A204.1 (cell line): ENCODE results near the gene CCDC182.

Experiments
- FAIRE-seq: peaks from 2 replicates; lab custom pipeline; 2012; peaks lifted over from hg19 to GRCh38; lab: Jason Lieb, UNC

The CCDC182 gene

GRCh38 chr17:57726838-57727237 is 18.3 kb downstream of the CCDC182 start:
- no peak for FAIRE-seq

DNA sequence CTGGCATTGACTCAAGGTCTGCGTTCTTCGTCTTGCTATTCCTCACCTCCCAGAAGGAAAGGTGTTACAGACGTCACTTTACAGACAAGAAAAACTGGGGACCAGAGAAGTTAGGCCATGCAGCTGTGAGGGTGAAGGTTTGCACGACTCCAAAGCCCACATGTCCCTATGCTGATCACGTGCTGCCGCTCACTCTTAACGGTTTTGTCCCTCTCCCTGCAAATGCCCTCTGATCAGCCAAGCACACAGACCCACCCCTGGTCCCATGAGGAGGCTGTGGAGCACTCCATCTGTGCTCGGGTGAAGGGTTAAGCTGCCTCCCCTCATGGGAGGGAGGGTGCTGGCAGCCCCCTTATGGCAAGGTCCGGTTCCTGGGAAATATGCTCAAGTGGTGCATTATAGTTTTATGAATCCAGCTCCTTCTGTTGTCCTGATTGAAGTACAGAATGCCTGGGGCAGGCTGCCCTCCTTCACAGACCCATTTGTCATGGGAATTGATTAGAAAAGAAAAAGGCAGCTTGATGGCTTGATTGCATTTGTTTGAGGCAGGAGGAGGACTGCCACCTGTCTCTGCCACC is 18.8 kb downstream of the CCDC182 start:
- no peak for FAIRE-seq

- no peak for FAIRE-seq
Observed at GRCh38 chr17:57724729-57725125, 20.4 kb downstream of the CCDC182 start.

DNA sequence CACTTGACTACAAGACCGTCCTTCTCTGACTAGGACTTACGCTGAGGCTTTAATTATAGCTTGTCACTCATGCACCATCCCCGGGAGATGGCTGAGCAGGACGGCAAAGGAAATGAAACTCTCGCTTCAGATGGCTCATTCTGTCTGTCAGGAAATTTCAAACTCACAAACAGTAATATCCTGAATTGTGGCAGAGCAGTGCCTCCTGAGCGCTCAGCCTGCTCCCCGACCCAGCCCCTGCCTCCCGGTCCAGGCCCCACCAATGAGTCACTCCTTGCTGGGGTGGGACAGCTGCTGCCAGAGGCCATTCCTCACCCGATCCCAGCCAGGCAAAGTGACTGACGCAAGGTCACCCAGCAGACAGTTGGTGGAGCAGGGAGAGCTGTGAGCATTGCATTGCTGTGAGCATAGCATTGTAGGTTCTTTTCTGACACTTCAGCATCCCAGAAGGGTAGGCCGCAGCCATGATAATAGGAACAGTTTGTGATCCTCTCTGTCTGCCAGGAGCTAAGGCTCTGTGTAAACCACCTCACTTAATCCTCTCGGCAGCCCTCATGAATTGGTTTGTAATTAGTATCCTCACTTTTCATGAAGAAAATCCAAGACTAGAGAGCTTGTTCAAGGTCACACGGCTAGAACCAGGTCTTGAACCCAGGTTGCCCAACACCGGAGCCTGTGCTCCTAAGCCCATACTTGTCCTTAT is 20.9 kb downstream of the CCDC182 start:
- FAIRE-seq: no peak

GRCh38 chr17:57723427-57724025 is 21.6 kb downstream of the CCDC182 start:
- FAIRE-seq: no peak

DNA sequence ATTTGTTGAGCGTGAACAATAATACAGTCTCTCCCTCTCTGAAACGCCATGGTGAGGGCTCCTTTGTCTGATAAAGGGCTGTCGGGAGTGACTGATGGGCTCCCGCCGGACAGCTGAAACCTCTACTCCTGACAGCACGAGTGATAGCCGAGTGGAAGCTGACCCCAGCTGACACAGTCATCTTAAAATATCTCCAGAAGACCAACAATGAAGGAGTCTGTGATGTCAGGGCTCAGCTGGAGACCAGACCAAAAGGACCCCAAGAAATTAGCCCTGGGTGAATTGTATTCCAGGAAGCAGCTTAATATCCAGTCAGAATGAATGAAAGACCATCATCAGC is 22.4 kb downstream of the CCDC182 start:
- no peak for FAIRE-seq

DNA sequence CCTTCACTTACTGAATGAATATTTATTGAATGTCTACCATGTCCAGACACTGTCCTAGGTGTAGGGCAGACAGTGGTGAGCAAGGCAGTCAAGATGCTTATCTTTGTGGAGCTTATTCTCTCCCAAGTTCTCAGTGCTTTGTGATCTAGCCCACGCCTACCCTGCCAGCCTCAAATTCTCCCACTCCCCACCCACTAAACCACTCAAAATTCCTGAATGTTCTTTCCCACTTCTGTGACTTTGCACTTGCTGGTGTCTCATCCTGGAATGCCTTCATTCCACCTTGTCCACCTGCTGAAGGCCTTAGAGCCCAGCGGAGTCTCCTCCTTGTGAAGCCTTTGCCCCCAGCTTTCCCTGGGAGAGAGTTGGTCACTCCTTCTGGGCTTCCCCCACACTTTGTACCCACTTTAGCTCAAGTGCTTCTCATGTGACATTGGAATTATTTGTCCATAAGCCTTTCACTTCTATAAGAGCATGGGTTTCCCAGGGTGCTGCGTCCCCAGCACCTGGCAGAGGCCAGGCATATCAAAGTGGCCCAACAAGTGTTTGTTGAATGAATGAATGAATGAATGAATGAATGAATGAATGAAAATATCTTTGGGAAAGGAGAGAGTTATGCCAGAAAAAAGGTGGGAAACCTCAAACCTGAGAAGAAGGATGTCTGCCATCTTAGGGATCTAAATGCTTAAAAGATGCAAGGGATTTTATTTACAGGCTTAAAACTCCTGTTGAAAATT is 23.0 kb downstream of the CCDC182 start:
- FAIRE-seq: no peak

DNA sequence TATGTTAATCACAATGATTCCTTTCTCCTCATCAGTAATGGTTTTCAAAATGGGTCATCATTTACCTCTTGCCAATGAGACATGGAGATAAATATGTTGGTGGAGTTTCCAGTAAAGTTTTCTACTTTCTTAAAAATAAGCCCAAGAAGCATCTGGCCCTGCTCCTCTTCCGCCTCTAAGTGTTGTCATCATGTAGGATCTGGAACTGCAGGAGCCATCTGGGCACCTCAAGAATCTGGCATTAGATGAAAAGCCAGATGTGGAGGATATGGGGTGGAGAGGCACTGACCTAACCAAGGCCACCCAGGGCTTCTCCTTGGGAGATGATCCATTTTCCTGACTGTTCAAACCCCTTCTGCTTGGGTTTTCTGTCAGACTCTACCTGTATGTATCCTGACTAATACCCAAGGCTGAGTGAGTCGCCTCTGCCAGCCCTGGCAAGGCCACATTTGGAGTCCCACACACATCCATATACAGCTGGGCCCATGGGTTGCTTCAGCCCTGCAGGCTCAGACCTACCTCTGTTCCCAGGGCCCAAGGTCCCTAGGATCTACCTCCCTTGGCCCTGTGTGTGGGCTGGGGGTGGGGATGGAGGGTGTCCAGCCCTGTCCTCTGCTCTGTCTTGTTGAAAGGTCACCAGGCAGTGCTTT is 24.6 kb downstream of the CCDC182 start:
- FAIRE-seq: no peak

DNA sequence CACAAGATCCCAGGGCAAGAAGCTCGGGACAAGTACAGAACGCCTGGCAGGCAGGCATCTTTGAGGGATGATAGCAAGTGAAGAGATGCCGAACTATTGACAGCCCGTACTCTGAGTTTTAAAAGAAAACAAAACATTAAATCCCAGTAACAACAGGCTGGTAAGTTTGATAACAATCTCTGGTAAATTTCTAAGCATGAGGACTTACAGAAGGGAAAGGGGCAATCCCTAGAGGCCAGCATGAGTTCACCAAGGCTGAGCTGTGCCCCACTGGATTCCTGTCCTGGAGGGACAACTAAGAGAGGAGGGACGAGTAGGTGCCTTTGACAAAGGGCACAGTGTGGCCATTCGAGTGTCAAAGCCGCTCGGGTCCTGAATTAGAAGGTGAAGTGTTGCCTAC is 26.2 kb downstream of the CCDC182 start:
- FAIRE-seq: no peak

GRCh38 chr17:57715981-57716380 is 29.1 kb downstream of the CCDC182 start:
- no peak for FAIRE-seq

DNA sequence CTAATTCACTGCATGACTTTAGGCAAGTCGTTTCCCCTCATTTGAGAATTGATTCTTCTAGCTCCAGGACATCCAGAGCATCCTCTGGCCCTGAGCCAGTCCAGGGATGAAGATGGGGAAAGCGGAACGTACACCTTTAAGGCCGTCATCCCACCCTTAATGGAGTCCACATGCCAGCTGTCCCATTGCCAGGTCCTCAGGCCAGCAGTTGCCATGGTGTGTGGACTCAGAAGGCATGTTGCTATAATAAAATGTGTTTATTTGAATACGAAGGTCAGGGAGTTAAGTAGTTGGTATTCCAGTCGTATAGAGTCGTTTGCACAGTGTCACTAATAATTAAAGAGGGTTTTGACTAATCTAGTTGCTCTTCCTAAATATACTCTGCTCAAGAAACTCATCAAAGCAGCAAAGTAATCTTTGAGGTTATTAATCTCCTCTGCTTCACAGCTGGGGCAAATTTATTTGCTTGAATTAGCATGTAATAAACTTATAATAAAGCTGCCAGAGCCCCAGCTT is 30.4 kb downstream of the CCDC182 start:
- no peak for FAIRE-seq

DNA sequence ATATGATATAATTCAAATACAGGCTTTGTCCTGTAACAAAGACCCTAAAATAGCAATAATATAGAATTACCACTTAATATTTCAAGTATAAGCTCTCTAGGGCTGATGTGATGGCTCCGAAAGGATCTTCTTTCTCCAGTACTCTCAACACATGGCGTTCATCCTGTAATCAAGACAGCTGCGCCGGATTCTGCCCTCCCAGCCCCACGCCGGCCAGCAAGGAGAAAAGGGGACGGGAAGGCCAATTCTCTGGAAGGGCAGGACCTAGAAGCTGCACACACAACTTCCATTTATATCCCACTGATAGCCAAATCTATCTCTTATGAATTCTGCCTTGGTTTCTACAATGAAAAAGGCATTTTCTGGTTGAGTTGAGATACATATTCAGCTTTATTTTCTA is 32.0 kb downstream of the CCDC182 start:
- no peak for FAIRE-seq

DNA sequence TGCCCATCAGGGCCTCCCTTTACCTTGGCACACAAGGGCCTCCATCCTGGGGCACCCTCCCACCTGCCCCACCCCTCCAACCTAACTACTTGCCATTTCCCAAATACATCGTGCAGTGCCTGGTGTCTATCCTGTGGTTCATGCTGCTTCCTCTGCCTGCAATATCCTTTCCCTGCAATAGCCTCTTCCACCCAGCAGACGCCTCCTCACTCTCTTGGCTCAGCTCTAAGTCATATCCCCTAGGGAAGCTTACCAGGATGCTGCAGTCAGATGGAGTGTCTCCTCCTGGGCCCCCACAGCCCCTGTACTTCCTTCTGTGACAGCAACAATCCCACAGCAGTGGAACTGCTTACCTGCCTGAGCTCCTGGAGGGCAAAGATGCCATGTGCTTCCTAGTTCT is 36.7 kb downstream of the CCDC182 start:
- no peak for FAIRE-seq

- FAIRE-seq: no peak
Observed at GRCh38 chr17:57707892-57708291, 37.2 kb downstream of the CCDC182 start.

GRCh38 chr17:57706761-57707160 is 38.3 kb downstream of the CCDC182 start:
- FAIRE-seq: no peak

- FAIRE-seq: no peak
Observed at GRCh38 chr17:57705921-57706695, 39.0 kb downstream of the CCDC182 start.

DNA sequence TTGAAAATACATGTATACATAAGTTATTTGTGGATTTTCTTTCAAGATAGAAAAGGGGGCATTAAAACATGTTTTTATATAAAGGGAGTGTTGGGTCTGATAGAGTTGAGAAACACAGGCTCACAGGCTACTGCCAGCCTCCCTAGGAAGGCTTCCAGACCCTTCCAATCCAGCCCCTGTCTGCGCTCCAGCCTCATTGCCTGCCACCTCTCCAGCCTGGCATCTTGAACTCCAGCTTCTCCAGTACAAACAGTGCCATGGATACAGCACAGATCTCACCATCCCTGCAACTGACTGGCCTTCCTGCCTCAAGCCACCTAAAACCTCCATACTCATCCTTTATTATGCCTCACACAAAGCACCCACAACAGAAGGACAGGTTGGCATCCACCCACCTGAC is 40.7 kb downstream of the CCDC182 start:
- FAIRE-seq: no peak

DNA sequence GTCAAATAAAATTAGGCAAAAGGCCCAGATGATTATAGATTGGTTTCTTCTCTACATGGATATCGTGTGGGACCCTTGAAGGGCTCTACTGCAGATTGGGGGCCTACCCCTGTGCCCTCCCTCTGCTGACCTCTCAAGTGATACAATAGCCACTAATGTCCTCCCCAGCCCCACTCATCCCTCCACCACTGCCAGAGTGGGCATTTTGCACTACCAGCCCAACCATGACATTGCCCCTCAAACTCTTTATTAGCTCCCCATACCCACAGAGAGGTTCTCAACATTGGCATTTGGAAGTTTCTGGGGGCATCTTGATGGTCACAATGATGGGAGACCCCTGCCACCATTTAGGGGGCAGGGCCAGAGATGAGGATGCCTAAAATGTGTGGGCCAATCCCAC is 41.8 kb downstream of the CCDC182 start:
- no peak for FAIRE-seq

DNA sequence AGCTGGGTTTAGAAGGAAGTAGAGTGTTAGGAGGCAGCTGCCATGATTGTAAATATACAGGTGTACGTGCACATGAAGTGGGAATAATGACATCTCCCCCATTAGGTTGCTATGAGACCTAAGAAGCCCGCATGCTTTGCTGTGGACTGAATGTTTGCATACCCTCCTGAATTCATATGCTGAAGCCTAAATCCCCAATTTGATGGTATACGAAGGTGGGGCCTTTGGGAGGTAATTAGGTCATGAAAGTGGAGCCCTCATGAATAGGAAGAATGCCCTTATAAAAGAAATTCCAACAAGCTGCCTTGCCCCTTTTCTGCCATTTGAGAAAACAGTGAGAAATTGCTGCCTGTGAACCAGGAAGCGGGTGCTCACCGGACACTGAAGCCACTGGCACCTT is 44.0 kb downstream of the CCDC182 start:
- FAIRE-seq: no peak

GRCh38 chr17:57699751-57700219 is 45.3 kb downstream of the CCDC182 start:
- no peak for FAIRE-seq

DNA sequence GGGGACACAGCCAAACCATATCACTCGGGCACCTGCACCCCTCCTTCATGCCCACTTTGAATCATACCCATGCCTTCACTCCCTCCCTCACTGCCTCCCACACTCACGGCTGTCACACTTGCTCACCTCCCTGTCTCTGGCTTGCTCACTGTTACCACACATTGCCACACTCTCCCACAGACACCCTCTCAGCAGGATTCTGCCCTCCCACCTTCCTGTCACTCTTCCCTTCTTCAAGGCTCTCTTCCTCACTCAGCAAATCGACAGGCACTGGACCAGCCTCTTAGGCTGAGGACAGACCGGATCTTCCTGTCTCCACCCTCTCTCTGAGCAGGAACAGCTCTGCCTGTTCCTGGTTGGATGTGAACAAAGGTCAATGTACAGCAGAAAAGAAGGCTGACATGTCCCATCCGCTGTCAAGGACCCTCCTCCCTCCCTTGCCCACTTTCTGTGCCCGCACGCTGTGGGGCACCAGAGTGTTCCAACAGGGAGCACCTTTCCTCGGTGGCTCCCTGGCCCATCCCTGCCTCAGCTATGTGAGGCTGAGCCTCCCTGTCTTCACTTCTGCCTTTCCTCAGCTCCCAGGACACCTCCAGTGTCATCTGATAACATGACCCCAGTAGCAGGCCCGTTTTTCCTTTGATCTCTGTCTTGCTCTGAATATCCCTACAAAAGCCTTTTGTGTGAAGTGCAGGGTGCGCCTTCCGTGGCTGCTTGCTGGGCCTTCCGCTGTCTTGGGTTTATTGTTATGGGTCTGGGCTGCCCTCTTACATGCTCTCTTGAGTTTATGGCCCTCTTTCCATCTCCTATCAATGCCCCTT is 47.0 kb downstream of the CCDC182 start:
- no peak for FAIRE-seq
